CD4-positive, alpha-beta T cell (primary cell): ENCODE results near the gene IQSEC2. TPM values are rescaled to one million over a fixed set of nuclear protein-coding genes. Genes with fewer than 3 reads are reported as not detected.

Experiments used
- ATAC-seq: fragments of 200-7000 bp; cut with Tn5 transposase; one replicate; pipeline ENCODE4 v1.10.0; 2022; ENCODE audit warnings: mild to moderate bottlenecking; ENCODE audit not compliant: poor library complexity
- CTCF ChIA-PET: fragments of 350-600 bp; sonication (Branson Sonifier 250); formaldehyde crosslinking; loops from one replicate; lab custom pipeline; 2021; ENCODE audit warnings: antibody characterized with exemption, inconsistent platforms; lab: Charles Lee
- POLR2A ChIA-PET: fragments of 350-600 bp; sonication (Branson Sonifier 250); formaldehyde crosslinking; loops from one replicate; lab custom pipeline; 2021; ENCODE audit warnings: antibody characterized with exemption, inconsistent platforms; lab: Charles Lee
- DNase-seq, 14 experiments: peaks; one replicate each; pipeline ENCODE4 v3.0.0-alpha.2; 2013 to 2020; ENCODE audit warnings: mixed read lengths in 2 of 14
- H3K27ac ChIP-seq, 2 donors: one replicate each; pipeline versions ENCODE4 v1.5.1 to v1.7.0; 2013; ENCODE audit warnings: low read length in 2 of 2, low read depth in 1 of 2, mild to moderate bottlenecking in 1 of 2
- H3K27me3 ChIP-seq, 2 experiments: 1 replicate in 1 of 2; 2 replicates in 1 of 2; pipeline versions ENCODE4 v1.6.1 to v1.7.0; 2013; ENCODE audit warnings: low read length in 2 of 2, control low read depth in 1 of 2, mild to moderate bottlenecking in 1 of 2, moderate library complexity in 1 of 2; ENCODE audit not compliant: insufficient read depth in 2 of 2, control insufficient read depth in 1 of 2
- H3K36me3 ChIP-seq: one replicate; pipeline ENCODE4 v1.6.1; 2013; ENCODE audit warnings: low read length, control low read depth; ENCODE audit not compliant: insufficient read depth
- H3K4me1 ChIP-seq: one replicate; pipeline ENCODE4 v1.6.1; 2013; ENCODE audit warnings: low read length, control low read depth; ENCODE audit not compliant: insufficient read depth
- H3K4me3 ChIP-seq: one replicate; pipeline ENCODE4 v1.5.1; 2013; ENCODE audit warnings: mild to moderate bottlenecking, low read length, moderate library complexity
- H3K9me3 ChIP-seq, 2 experiments: 1 replicate in 1 of 2; 2 replicates in 1 of 2; pipeline versions ENCODE4 v1.6.1 to v1.7.0; 2013; ENCODE audit warnings: low read length in 2 of 2, mild to moderate bottlenecking in 2 of 2, control low read depth in 1 of 2, moderate library complexity in 1 of 2; ENCODE audit not compliant: control insufficient read depth in 1 of 2, insufficient read depth in 1 of 2
- H3K27ac Mint-ChIP-seq: one replicate; pipeline ENCODE4 v1.8.0; 2020; ENCODE audit warnings: mixed read lengths
- H3K27me3 Mint-ChIP-seq: one replicate; pipeline ENCODE4 v1.8.0; 2021; ENCODE audit warnings: mixed read lengths
- H3K36me3 Mint-ChIP-seq: one replicate; pipeline ENCODE4 v1.8.0; 2021; ENCODE audit warnings: low read depth, mixed read lengths
- H3K4me1 Mint-ChIP-seq: one replicate; pipeline ENCODE4 v1.8.0; 2021; ENCODE audit warnings: low read depth, mixed read lengths
- H3K4me3 Mint-ChIP-seq: one replicate; pipeline ENCODE4 v1.8.0; 2020; ENCODE audit warnings: mild to moderate bottlenecking, mixed read lengths
- H3K9me3 Mint-ChIP-seq: one replicate; pipeline ENCODE4 v1.8.0; 2020; ENCODE audit warnings: mixed read lengths
- CTCF ChIP-seq: fragments of 200-600 bp; IDR thresholded peaks from one replicate; pipeline ENCODE4 v1.8.0; 2022; ENCODE audit warnings: antibody characterized with exemption, mild to moderate bottlenecking
- intact Hi-C, 2 experiments: fragments of 100-400 bp; cut with DNase I in 1 of 2; cut with micrococcal nuclease in 1 of 2; formaldehyde crosslinking; loops; one replicate each; pipeline versions ENCODE4 v1.15.1 to v1.9.0; 2023 to 2025; cut with DNase I, micrococcal nuclease
- total RNA-seq, 174 experiments: library from RNA in 2 of 174; stranded (reverse) in 2 of 174; gene quantifications; one replicate each; pipeline ENCODE4 v1.2.3 and lab custom pipeline; 2021 to 2026

Gene IQSEC2
- total RNA-seq, 2 experiments from 2014 or later, result 0.85 to 2.2 TPM

DNA sequence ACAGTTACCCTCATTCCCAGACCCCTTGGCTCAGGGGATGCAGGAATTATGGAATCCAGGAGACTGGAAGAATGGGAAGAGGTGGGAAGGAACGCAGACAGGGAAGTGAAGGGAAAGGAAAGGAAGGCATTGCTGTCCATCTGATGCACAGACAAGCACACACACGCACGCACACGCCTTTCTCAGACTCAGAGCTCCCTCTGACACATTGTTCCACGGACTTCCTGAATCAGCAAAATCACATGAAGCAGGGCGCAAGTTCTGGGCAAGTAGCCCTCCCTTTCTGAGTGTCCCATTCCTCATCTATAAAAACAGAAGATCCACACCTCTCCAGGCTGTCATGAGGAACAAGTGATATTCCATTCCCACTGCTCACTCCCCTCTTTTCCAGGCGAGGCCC lies 13.2 kb downstream of the IQSEC2 start:
- Histone ChIP-seq H3K9me3 (no peaks in the 10 kb centered on the region), H3K27ac (no peak overlapping the region), H3K36me3 (no peaks in the 10 kb centered on the region), H3K27me3 (no peaks in the 10 kb centered on the region), H3K4me3 (no peak overlapping the region), H3K4me1 (peaks cover 10% of the 10 kb centered on the region)
- DNase-seq (no peak), ATAC-seq (no peak)
- no peak for TF ChIP-seq CTCF
- H3K9me3 Mint-ChIP-seq, result no peaks in the 10 kb centered on the region
- intact Hi-C loops, result no loop called here
- H3K27me3 Mint-ChIP-seq, result no peaks in the 10 kb centered on the region
- peaks cover 5% of the 10 kb centered on the region for H3K4me1 Mint-ChIP-seq
- no peaks in the 10 kb centered on the region for H3K36me3 Mint-ChIP-seq
- H3K4me3 Mint-ChIP-seq, result no peak overlapping the region
- H3K27ac Mint-ChIP-seq, result no peak overlapping the region
- ChIA-PET CTCF (no interaction called here), POLR2A (no interaction called here)

DNA sequence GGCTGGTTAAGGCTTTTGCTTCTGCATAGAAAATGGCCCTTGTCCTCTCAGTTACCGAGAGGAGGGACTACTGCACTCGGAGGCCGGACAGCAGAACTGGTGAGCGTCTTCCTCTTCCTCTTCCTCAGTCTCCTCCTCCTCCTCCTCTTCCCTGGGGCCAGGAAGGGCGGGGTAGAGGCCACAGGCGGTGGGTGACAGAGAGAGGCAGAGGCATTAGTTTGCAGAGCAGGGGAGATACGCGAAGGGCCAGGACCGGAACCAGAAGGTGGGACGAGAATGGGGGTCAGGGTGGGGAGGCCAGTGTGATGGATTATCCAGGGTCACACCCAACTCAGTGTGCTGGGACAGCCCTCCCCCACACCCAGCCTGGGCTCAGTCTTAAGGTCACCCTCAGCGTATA lies 14.5 kb downstream of the IQSEC2 start:
- Mint-ChIP-seq H3K27me3 (no peaks in the 10 kb centered on the region), H3K27ac (no peak overlapping the region), H3K4me1 (peaks cover 18% of the 10 kb centered on the region), H3K4me3 (no peak overlapping the region), H3K9me3 (no peaks in the 10 kb centered on the region), H3K36me3 (no peaks in the 10 kb centered on the region)
- H3K4me3 ChIP-seq, result no peak overlapping the region
- ChIA-PET CTCF (interaction anchor here (0.7 kb wide), 1 partner anchor 13 kb away, joined by 3 read pairs; no protein-coding TSS in a partner anchor), POLR2A (no interaction called here)
- no peaks in the 10 kb centered on the region for H3K36me3 ChIP-seq
- intact Hi-C loops, result no loop called here
- no peaks in the 10 kb centered on the region for H3K27me3 ChIP-seq
- no peaks in the 10 kb centered on the region for H3K9me3 ChIP-seq
- peaks cover 22% of the 10 kb centered on the region for H3K4me1 ChIP-seq
- TF ChIP-seq CTCF, result no peak
- H3K27ac ChIP-seq, result no peak overlapping the region
- ATAC-seq, result no peak
- DNase-seq, result no peak

- DNase-seq (no peak), ATAC-seq (no peak)
- Histone ChIP-seq H3K27ac (no peak overlapping the region), H3K36me3 (no peaks in the 10 kb centered on the region), H3K27me3 (no peaks in the 10 kb centered on the region), H3K4me1 (peaks cover 26% of the 10 kb centered on the region), H3K4me3 (no peak overlapping the region), H3K9me3 (no peaks in the 10 kb centered on the region)
- ChIA-PET CTCF (no interaction called here), POLR2A (no interaction called here)
- TF ChIP-seq CTCF, result no peak
- no peaks in the 10 kb centered on the region for H3K36me3 Mint-ChIP-seq
- H3K4me3 Mint-ChIP-seq, result no peak overlapping the region
- no peaks in the 10 kb centered on the region for H3K27me3 Mint-ChIP-seq
- intact Hi-C loops, result no loop called here
- H3K27ac Mint-ChIP-seq, result no peak overlapping the region
- no peaks in the 10 kb centered on the region for H3K9me3 Mint-ChIP-seq
- H3K4me1 Mint-ChIP-seq, result peaks cover 26% of the 10 kb centered on the region
Observed at GRCh38 chrX:53265771-53266574, 15.4 kb downstream of the IQSEC2 start.
